Measurements from ENCODE around the gene ARFGAP3. TPM values are rescaled to one million over a fixed set of nuclear protein-coding genes. Genes with fewer than 3 reads are reported as not detected.

The ARFGAP3 gene
- total and polyA plus RNA-seq, 2 experiments from 2014 or later: 14.8 to 19.1 TPM

DNA sequence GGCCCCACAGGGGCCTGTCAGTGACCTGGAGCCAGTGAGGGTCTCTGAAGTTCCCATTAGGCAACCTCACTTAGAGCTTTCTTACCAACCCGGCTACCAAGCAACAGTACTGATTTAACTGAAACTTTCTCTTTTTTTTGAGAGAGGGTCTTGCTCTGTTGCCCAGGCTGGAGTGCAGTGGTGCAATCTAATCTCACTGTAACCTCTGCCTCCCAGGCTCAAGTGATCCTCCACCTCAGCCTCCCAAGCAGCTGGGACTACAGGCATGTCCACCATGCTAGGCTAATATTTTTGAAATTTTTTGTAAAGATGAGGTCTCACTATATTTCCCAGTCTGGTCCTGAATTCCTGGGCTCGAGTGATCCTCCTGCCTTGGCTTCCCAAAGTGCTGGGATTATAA, 42.5 kb downstream of the ARFGAP3 start:
- Histone ChIP-seq H3K27me3 (ENCODE audit: insufficient read depth) (no peaks in the 10 kb centered on the region), H3K4me3 (no peak overlapping the region), H4K20me1 (replicated peaks; ENCODE audit: insufficient read depth) (no peaks in the 10 kb centered on the region), H3F3A (replicated peaks; ENCODE audit: low read depth) (no peaks in the 10 kb centered on the region), H3K79me2 (replicated peaks; ENCODE audit: insufficient read depth) (no peaks in the 10 kb centered on the region), H3K4me2 (no peak overlapping the region), H3K36me3 (ENCODE audit: insufficient read depth) (no peaks in the 10 kb centered on the region), H3K27ac (ENCODE audit: low read depth) (no peak overlapping the region), H2AFZ (no peak overlapping the region), H3K9me2 (ENCODE audit: insufficient read depth) (no peaks in the 10 kb centered on the region), H3K4me1 (ENCODE audit: insufficient read depth) (no peaks in the 10 kb centered on the region)
- H3K27me3 Mint-ChIP-seq (ENCODE audit: insufficient read depth, low read depth, poor library complexity): no peaks in the 10 kb centered on the region
- TF ChIP-seq STAT1 (IDR thresholded peaks at IDR 0.05; ENCODE audit: unreplicated experiment) (no peak), JUNB (IDR thresholded peaks at IDR 0.05; ENCODE audit: unreplicated experiment) (no peak), CTCF (conservative IDR thresholded peaks at IDR 0.05; ENCODE audit: low read depth in 2 of 2) (no peak)
- H3K4me1 Mint-ChIP-seq: no peaks in the 10 kb centered on the region
- no peaks in the 10 kb centered on the region for H3K9me3 Mint-ChIP-seq
- no peak overlapping the region for H3K4me3 Mint-ChIP-seq
- no peaks in the 10 kb centered on the region for H3K36me3 Mint-ChIP-seq (ENCODE audit: low read depth)
- ATAC-seq (no peak), DNase-seq (ENCODE audit: low spot score) (no peak)
- H3K27ac Mint-ChIP-seq: no peak overlapping the region

- H3K4me1 ChIP-seq (ENCODE audit: insufficient read depth): no peaks in the 10 kb centered on the region
- DNase-seq (ENCODE audit: low spot score) (no peak), ATAC-seq (no peak)
- H3K4me2 ChIP-seq: no peak overlapping the region
- no peak overlapping the region for H3K27ac ChIP-seq (ENCODE audit: low read depth)
- no peaks in the 10 kb centered on the region for H3K79me2 ChIP-seq (replicated peaks; ENCODE audit: insufficient read depth)
- H3K4me3 ChIP-seq: no peak overlapping the region
- no peaks in the 10 kb centered on the region for H3K36me3 ChIP-seq (ENCODE audit: insufficient read depth)
- Mint-ChIP-seq H3K4me3 (no peak overlapping the region), H3K27me3 (ENCODE audit: insufficient read depth, low read depth, poor library complexity) (no peaks in the 10 kb centered on the region), H3K27ac (no peak overlapping the region), H3K36me3 (ENCODE audit: low read depth) (no peaks in the 10 kb centered on the region), H3K4me1 (no peaks in the 10 kb centered on the region), H3K9me3 (no peaks in the 10 kb centered on the region)
- H3K9me2 ChIP-seq (ENCODE audit: insufficient read depth): no peaks in the 10 kb centered on the region
- H3F3A ChIP-seq (replicated peaks; ENCODE audit: low read depth): no peaks in the 10 kb centered on the region
- H4K20me1 ChIP-seq (replicated peaks; ENCODE audit: insufficient read depth): no peaks in the 10 kb centered on the region
- H2AFZ ChIP-seq: no peak overlapping the region
- no peaks in the 10 kb centered on the region for H3K27me3 ChIP-seq (ENCODE audit: insufficient read depth)
- TF ChIP-seq CREB1 (CRISPR knock-in tag; IDR thresholded peaks at IDR 0.05; ENCODE audit: low read depth) (no peak), NANOG (IDR thresholded peaks at IDR 0.05; ENCODE audit: borderline replicate concordance) (no peak), CTCF (conservative IDR thresholded peaks at IDR 0.05; ENCODE audit: low read depth in 2 of 2) (no peak)
Measured at GRCh38 chr22:42814215-42814614, 42.9 kb downstream of the ARFGAP3 start.

GRCh38 chr22:42813501-42813900, 43.6 kb downstream of the ARFGAP3 start:
- no peak overlapping the region for H3K27ac ChIP-seq (ENCODE audit: low read depth)
- H3K4me1 ChIP-seq (ENCODE audit: insufficient read depth): no peaks in the 10 kb centered on the region
- no peaks in the 10 kb centered on the region for H3K27me3 Mint-ChIP-seq (ENCODE audit: insufficient read depth, low read depth, poor library complexity)
- no peaks in the 10 kb centered on the region for H4K20me1 ChIP-seq (replicated peaks; ENCODE audit: insufficient read depth)
- no peaks in the 10 kb centered on the region for H3K36me3 Mint-ChIP-seq (ENCODE audit: low read depth)
- TF ChIP-seq EZH2phosphoT487 (IDR thresholded peaks at IDR 0.05; ENCODE audit: unreplicated experiment): no peak
- no peak overlapping the region for H3K4me3 ChIP-seq
- H3K27ac Mint-ChIP-seq: no peak overlapping the region
- no peaks in the 10 kb centered on the region for H3K36me3 ChIP-seq (ENCODE audit: insufficient read depth)
- no peaks in the 10 kb centered on the region for H3F3A ChIP-seq (replicated peaks; ENCODE audit: low read depth)
- no peak overlapping the region for H2AFZ ChIP-seq
- ATAC-seq (no peak), DNase-seq (ENCODE audit: low spot score) (no peak)
- no peaks in the 10 kb centered on the region for H3K9me3 Mint-ChIP-seq
- H3K27me3 ChIP-seq (ENCODE audit: insufficient read depth): no peaks in the 10 kb centered on the region
- no peaks in the 10 kb centered on the region for H3K79me2 ChIP-seq (replicated peaks; ENCODE audit: insufficient read depth)
- no peak overlapping the region for H3K4me2 ChIP-seq
- no peaks in the 10 kb centered on the region for H3K4me1 Mint-ChIP-seq
- no peak overlapping the region for H3K4me3 Mint-ChIP-seq
- H3K9me2 ChIP-seq (ENCODE audit: insufficient read depth): no peaks in the 10 kb centered on the region

Measured in GM23338 (cell line).